Tibial nerve (tissue), 4 donors: ENCODE results near the gene BEST2. TPM values are rescaled to one million over a fixed set of nuclear protein-coding genes. Genes with fewer than 3 reads are reported as not detected.

Source experiments
- DNase-seq, 2 donors: peaks; one replicate each; pipeline ENCODE4 v3.0.0-alpha.2; 2019; ENCODE audit warnings: low spot score in 2 of 2
- H3K27ac ChIP-seq, 4 donors: fragments of 200-600 bp; sonication (generic) in 3 of 4; one replicate each; pipeline ENCODE4 v1.5.1; 2017 to 2019; ENCODE audit warnings: mild to moderate bottlenecking in 1 of 4
- H3K27me3 ChIP-seq, 2 donors: fragments of 200-600 bp; sonication (generic) in 1 of 2; one replicate each; pipeline versions ENCODE4 v1.5.1 to v1.6.0; 2017 to 2019
- H3K36me3 ChIP-seq, 3 donors: fragments of 200-600 bp; sonication (generic); one replicate each; pipeline ENCODE4 v1.5.1; 2018 to 2019
- H3K4me1 ChIP-seq, 4 donors: fragments of 200-600 bp; sonication (generic) in 3 of 4; one replicate each; pipeline ENCODE4 v1.5.1; 2017 to 2019
- H3K4me3 ChIP-seq, 4 donors: fragments of 200-600 bp; sonication (generic) in 3 of 4; one replicate each; pipeline ENCODE4 v1.5.1; 2017 to 2019; ENCODE audit warnings: mild to moderate bottlenecking in 1 of 4, moderate library complexity in 1 of 4
- H3K9me3 ChIP-seq, 4 donors: fragments of 200-600 bp; sonication (generic) in 3 of 4; one replicate each; pipeline ENCODE4 v1.5.1; 2017 to 2019
- EP300 ChIP-seq, 2 donors: sonication (generic); formaldehyde crosslinking; IDR thresholded peaks; one replicate each; pipeline ENCODE4 v1.6.1; 2017; ENCODE audit warnings: antibody characterized with exemption in 2 of 2, mild to moderate bottlenecking in 1 of 2
- POLR2A ChIP-seq, 2 donors: fragments of 450-650 bp; IDR thresholded peaks; one replicate each; pipeline ENCODE4 v1.6.1; 2017; ENCODE audit warnings: antibody characterized with exemption in 2 of 2, mild to moderate bottlenecking in 2 of 2, moderate library complexity in 2 of 2
- WGBS, 2 donors: methylation state at CpG; one replicate each; pipeline ENCODE4 v1.1.5; 2018; 5-methylcytosine and 5-hydroxymethylcytosine counted together
- total RNA-seq, 4 donors: library from RNA; depleted of rRNA; stranded (reverse); fragments of >200 nt; gene quantifications; one replicate each; pipeline ENCODE4 v1.1.0, GENCODE V29; 2016
- TF ChIP-seq, protein P1 (sequence below), 5 experiments: fragments of 200-600 bp in 3 of 5; fragments of 450-650 bp in 2 of 5; sonication (generic) in 3 of 5; IDR thresholded peaks; one replicate each; pipeline ENCODE4 v1.5.1; 2016 to 2019; ENCODE audit warnings: antibody characterized with exemption in 5 of 5, mild to moderate bottlenecking in 3 of 5, moderate library complexity in 2 of 5

The BEST2 gene
- total RNA-seq = under 1 TPM in 1 of 4 donors, not detected in 3; 0.21 TPM

DNA sequence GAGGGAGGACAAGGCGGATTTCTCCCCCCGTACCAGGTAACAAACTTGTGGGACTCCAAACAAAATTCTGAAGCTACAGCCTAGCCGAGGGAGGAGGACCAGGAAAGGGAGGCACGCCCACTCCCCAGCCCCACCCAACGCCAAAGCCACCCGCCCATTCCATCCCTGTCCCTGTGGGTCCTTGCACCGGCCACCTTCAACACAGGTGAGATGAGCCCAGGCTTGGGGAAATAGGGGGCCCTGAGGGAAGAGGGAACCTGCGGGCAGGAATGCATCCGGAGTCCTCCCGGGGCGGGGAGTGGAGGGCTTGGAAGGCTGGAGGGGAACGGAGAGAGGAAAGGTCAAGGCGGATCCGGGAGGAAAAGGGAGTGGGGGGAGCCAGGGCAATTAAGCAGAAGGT, at the start of gene BEST2:
Gene BEST2 (plus strand): TSS at position 157 of the 400 bp plus-strand sequence. CDS start 802 bp downstream, outside the sequence.
- Histone ChIP-seq H3K9me3 (peaks cover 0 to 8% (median 0%) of the 10 kb centered on the region in 4 donors), H3K27me3 (peaks cover 0 to 36% of the 10 kb centered on the region in 2 donors), H3K36me3 (peaks cover 0 to 23% (median 3%) of the 10 kb centered on the region in 3 donors), H3K27ac (no peak within 1 kb of the TSS), H3K4me3 (no peak within 1 kb of the TSS), H3K4me1 (peaks cover 0 to 15% (median 0%) of the 10 kb centered on the region in 4 donors)
- TF ChIP-seq POLR2A (IDR thresholded peaks at IDR 0.05) = no peak
- TF ChIP-seq EP300 (IDR thresholded peaks at IDR 0.05) = no peak
- TF ChIP-seq, protein P1, sequence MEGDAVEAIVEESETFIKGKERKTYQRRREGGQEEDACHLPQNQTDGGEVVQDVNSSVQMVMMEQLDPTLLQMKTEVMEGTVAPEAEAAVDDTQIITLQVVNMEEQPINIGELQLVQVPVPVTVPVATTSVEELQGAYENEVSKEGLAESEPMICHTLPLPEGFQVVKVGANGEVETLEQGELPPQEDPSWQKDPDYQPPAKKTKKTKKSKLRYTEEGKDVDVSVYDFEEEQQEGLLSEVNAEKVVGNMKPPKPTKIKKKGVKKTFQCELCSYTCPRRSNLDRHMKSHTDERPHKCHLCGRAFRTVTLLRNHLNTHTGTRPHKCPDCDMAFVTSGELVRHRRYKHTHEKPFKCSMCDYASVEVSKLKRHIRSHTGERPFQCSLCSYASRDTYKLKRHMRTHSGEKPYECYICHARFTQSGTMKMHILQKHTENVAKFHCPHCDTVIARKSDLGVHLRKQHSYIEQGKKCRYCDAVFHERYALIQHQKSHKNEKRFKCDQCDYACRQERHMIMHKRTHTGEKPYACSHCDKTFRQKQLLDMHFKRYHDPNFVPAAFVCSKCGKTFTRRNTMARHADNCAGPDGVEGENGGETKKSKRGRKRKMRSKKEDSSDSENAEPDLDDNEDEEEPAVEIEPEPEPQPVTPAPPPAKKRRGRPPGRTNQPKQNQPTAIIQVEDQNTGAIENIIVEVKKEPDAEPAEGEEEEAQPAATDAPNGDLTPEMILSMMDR (IDR thresholded peaks at IDR 0.05) = no peak
- no peak for DNase-seq
- 51 to 53% methylated on average over 14 of the region's 14 CpGs for whole genome bisulfite sequencing, 2 donors

DNA sequence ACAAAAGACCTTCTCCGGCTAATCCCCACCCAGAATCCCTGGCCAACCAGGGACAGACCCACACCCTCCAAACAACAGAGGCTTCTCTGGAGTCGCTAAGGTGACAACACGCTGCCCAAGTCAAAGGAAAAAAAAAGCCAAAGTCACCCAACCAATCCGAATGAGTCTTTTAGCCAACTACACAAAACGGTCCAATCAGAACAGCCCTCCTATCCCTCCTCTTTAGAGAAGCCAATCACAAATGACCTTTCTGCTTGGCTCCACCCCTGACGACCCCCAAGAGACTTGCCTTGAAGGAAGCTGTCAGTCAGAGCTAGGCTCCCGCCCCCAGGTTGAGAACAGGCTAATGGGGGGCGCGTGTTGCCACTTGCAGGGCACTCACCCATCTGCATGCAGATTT, 48.5 kb upstream of the BEST2 start:
- H3K36me3 ChIP-seq = peaks cover 0 to 97% (median 39%) of the 10 kb centered on the region in 3 donors
- no peaks in the 10 kb centered on the region for H3K4me1 ChIP-seq
- H3K4me3 ChIP-seq = no peak overlapping the region
- DNase-seq = no peak
- WGBS, 2 donors = 55 to 64% methylated on average over 9 of the region's 9 CpGs
- H3K9me3 ChIP-seq = no peaks in the 10 kb centered on the region
- TF ChIP-seq, protein P1 (IDR thresholded peaks at IDR 0.05) = no peak
- TF ChIP-seq EP300 (IDR thresholded peaks at IDR 0.05) (no peak), POLR2A (IDR thresholded peaks at IDR 0.05) (no peak)
- H3K27me3 ChIP-seq = no peaks in the 10 kb centered on the region
- no peak overlapping the region for H3K27ac ChIP-seq

DNA sequence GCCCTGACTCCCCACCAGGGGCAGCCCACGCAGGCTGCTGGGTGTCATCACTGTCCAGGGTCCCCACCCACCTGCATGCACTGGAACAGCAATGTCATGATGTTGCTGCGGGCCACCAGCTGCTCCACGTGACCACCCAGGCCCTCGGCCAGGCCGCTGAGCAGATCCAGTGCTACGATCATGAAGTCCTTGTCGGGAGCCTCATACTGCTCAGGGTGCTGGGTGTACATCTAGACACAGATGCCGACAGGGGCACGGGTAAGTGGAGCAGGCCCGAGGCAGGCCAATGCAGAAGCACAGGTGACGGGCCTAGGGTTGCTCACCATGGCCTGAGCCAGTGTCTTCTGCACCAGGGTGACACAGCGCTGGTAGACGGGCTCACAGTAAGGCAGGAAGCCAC, 46.4 kb upstream of the BEST2 start:
- no peak for DNase-seq
- 97% methylated on average over 7 to 12 of the region's 13 CpGs for WGBS, 2 donors
- no peak for TF ChIP-seq EP300 (IDR thresholded peaks at IDR 0.05)
- TF ChIP-seq, protein P1 (IDR thresholded peaks at IDR 0.05) = no peak
- TF ChIP-seq POLR2A (IDR thresholded peaks at IDR 0.05) = no peak
- no peaks in the 10 kb centered on the region for H3K4me1 ChIP-seq
- no peak overlapping the region for H3K4me3 ChIP-seq
- H3K9me3 ChIP-seq = no peaks in the 10 kb centered on the region
- peaks cover 0 to 100% (median 39%) of the 10 kb centered on the region in 3 donors for H3K36me3 ChIP-seq
- no peaks in the 10 kb centered on the region for H3K27me3 ChIP-seq
- no peak overlapping the region for H3K27ac ChIP-seq

DNA sequence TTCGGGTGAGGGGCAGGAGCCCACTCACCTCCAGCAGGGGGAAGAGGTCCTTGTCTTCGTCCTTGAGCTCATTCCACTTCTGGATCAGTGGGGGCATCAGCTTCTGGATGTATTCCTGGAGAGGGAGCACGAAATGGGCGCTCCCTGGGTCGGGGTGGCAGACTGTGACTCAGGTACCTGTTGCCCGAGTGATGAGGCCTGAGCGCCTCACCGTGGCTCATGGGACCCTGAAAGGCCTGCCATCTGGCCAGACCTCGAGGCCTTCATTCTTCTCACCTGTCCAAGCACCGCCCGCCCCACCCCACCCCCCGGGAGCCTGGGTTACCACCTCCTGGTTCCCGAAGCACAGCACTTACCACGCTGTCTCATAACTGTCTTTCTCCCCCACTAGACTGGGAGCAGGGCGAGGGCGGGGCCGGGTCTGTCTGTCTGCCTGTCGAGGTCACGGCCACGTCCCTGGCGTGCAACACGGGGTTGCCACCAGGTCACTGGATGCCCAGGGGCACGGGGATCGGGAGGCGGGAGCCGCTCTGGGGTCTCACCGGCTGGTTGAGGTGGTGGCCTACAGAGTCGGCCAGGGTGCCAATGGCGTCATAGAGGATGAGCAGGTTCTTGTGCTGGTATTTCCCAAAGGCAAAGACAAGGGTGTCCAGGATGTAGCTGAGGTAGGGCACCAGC, 45.8 kb upstream of the BEST2 start:
- Histone ChIP-seq H3K4me1 (no peaks in the 10 kb centered on the region), H3K4me3 (no peak overlapping the region), H3K9me3 (no peaks in the 10 kb centered on the region), H3K27me3 (no peaks in the 10 kb centered on the region), H3K36me3 (peaks cover 0 to 100% (median 41%) of the 10 kb centered on the region in 3 donors), H3K27ac (no peak overlapping the region)
- DNase-seq = no peak
- TF ChIP-seq, protein P1 (IDR thresholded peaks at IDR 0.05) = no peak
- no peak for TF ChIP-seq EP300 (IDR thresholded peaks at IDR 0.05)
- TF ChIP-seq POLR2A (IDR thresholded peaks at IDR 0.05) = no peak
- 91% methylated on average over 25 to 29 of the region's 29 CpGs for WGBS, 2 donors

DNA sequence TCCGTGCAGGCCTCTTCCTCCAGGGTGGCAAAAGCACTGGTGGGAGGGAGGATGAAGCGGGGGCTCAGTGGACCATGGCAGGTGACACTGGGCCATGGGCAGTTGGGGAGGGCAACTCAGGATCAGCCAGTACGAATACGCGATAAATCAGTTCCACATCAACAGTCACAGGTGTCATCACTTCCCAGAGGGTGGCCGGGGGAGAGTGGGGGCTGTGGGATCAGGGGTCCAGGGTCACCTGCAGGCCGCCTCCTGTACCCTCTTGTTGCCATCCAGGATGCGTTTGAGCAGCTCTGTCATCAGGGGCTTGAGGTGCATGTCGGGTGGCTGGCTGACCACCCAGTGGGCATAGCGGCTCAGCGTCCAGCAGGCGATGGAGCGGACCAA, 45.3 kb upstream of the BEST2 start:
- H3K4me1 ChIP-seq = no peaks in the 10 kb centered on the region
- H3K27me3 ChIP-seq = no peaks in the 10 kb centered on the region
- peaks cover 0 to 100% (median 41%) of the 10 kb centered on the region in 3 donors for H3K36me3 ChIP-seq
- no peak overlapping the region for H3K4me3 ChIP-seq
- WGBS, 2 donors = 87 to 91% methylated on average over 13 of the region's 13 CpGs
- DNase-seq = no peak
- no peak overlapping the region for H3K27ac ChIP-seq
- TF ChIP-seq, protein P1 (IDR thresholded peaks at IDR 0.05) = no peak
- TF ChIP-seq POLR2A (IDR thresholded peaks at IDR 0.05) (no peak), EP300 (IDR thresholded peaks at IDR 0.05) (no peak)
- H3K9me3 ChIP-seq = no peaks in the 10 kb centered on the region
